GM10266 (cell line): ENCODE data around the gene FBXL19.
A peak's percentile ranks its signal among the peaks of the same experiment; 100 is the strongest.

Source experiments
- DNase-seq: peaks from one replicate; pipeline ENCODE4 v3.0.0; 2012; ENCODE audit errors: extremely low spot score
- TF ChIP-seq, protein P1 (sequence below): IDR thresholded peaks from 2 replicates; pipeline ENCODE4 v1.5.1; 2012; ENCODE audit warnings: mild to moderate bottlenecking, low read depth; ENCODE audit not compliant: control insufficient read depth, insufficient read depth; ENCODE audit errors: missing control alignments

Gene FBXL19

DNA sequence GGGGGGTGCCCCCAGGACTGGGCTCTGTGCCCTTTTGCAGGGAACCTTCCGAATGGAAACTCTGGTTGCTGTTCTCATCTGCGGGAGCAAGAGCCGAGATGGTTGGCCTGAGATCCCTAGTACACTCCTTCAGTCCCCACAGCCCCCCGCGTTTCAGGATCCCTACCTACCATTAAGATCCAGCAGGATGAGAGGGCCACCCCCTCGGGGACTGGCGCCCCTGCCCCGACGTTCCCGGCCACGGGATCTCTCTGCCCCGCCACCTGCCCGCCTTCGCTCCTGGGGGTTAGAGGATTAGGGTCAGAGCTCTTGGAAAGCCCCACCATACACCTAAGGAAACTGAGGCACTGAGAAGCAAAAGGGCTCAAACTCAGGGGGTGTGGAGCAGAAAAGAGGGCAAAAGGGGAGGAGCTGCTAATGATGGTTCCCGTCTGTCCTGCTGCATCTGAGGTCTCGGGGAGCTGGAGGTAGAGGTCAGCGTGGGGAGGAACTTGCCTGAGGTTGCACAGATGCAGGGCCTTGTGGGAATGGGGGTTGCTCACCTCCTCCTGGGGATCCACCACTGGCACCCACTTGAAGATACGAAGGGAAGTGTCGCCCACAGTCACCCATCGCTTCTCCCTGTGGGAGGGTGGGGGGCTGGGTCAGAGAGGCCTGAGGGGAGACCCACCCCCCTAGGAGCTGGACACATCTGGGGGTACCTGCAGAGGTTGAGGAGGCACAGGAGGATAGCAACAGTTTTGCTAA, 30.5 kb upstream of the FBXL19 start:
- TF ChIP-seq, protein P1, sequence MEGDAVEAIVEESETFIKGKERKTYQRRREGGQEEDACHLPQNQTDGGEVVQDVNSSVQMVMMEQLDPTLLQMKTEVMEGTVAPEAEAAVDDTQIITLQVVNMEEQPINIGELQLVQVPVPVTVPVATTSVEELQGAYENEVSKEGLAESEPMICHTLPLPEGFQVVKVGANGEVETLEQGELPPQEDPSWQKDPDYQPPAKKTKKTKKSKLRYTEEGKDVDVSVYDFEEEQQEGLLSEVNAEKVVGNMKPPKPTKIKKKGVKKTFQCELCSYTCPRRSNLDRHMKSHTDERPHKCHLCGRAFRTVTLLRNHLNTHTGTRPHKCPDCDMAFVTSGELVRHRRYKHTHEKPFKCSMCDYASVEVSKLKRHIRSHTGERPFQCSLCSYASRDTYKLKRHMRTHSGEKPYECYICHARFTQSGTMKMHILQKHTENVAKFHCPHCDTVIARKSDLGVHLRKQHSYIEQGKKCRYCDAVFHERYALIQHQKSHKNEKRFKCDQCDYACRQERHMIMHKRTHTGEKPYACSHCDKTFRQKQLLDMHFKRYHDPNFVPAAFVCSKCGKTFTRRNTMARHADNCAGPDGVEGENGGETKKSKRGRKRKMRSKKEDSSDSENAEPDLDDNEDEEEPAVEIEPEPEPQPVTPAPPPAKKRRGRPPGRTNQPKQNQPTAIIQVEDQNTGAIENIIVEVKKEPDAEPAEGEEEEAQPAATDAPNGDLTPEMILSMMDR, result no peak

DNA sequence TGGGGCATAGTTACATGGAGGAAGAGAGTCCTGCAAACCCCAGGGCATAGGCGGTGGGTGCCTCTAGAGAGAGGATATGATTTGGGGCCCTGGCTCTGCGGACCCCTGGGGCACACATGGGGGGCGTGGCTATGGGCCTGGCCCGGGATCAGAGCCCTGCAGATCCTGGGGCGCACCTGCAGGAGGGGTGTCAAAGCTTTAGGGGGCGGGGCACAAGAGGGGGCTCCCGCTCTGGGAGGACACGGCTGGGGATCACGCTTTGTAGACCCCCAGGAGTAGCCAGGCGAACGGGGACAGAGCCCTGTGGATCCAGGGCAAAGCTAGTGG, 30.0 kb upstream of the FBXL19 start:
- TF ChIP-seq, protein P1, result no peak
- DNase-seq, result no peak

More for the DNA sequence above, 30.5 kb upstream of the FBXL19 start:
- DNase-seq, result no peak

DNA sequence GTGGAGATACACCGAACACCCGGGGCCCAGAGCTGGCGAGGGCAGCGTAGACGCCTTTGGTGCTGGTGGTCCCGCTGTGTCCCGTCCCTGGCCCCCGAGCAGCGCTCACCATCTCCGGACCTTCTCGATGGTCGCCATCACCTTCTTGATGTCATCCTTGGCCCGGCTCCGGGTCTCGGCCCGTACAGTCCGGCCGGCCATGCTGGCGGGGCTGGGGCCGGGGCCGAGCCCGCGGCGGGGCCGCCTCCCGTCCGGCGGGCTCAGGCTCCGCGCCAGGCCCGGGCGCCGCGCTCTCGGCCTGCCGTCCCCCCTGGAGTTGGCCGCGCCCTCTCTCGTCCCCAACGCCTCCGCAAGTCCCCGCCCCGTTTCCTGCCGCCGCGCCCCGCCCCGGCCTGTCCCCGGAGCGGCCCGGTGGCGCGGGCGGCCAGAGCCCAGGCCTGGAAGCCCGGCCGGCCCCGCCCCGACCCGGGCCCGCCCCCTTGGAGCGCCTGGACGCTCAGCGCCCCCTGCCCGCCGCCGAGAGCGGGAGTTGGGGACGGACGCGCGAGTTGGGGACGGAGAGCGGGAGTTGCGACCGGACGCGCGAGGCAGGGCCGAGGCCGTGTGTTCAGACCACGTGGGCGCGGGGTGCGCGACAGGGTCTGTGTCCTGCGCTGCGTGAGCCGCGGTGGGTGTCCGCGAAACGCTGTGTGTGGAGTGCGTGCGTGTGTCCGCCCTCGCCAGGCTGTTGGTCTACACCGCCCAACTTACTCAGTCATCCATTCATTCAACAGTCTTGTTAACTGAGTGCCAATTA, 29.4 kb upstream of the FBXL19 start, which contains the start of gene BCL7C:
BCL7C (minus strand) TSS at position 334 of the 796 bp plus-strand sequence; CDS start at position 201, 133 bp downstream.
- DNase-seq, result peak; percentile 96
- TF ChIP-seq, protein P1, result peak; percentile 67

DNA sequence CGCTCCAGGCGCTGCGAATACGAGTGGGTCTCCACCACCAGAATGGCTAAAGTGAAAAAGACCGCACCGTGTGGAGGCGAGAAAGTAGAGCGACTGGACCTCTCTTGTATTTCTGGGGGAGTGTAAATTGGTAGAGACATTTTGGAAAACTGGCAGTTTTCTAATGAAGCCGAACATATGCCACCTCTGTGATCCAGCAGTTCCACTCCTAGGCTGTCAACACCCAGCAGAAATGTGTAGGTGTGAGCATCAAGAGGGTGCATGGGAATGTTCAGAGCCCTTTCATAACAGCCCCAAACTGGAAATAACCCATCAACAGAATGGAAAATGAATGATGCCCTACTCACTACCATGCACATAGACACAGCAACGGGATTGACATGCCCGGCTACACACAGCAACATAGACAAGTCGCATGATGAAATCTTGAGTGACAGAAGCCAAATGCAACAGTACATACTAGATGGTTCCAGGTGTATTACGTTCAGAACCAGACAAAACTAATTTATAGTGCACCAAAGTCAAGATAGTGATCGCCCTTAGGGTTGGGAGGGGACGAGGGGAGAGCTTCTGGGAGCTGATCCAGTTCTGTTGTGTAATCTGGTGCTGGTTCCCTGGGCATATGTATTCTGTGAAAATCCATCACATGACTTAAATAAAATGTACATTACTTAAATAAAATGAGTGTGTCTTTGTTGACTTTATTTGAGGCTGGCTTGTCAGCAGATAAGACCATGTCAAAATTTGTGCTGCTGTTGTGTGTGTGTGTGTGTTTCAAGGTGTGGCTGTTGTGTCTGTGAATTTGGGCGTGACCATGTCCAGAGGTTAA, 28.6 kb upstream of the FBXL19 start:
- DNase-seq, result no peak
- TF ChIP-seq, protein P1, result no peak

DNA sequence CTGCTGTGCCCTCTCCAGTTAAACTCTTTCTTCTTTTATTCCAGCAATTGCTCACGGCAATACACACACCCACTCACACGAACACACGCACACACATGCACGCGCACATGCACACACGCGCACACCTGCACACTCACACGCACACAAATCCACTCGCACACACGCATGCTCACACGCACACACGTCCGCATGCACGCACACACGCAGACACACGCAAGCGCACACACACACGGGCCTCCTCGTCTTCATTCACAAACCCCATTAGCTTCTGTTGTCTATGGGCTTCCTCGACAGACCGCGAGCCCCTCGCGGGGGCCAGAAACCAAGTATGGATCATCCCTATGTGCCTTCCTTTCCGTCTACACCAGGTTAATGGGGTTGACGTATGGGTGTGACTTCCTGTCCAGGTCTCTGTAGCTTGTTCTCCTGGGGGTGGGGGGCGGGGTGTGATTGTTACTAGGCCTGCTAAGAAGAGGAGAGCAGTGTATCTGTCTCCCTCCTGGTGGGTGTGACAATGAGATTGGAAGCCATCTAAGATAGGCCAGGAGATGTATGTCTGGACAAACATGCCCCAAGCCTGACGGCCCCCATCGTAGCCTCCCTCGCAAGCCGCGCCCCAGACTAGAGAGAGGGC, 27.6 kb upstream of the FBXL19 start:
- no peak for DNase-seq
- TF ChIP-seq, protein P1, result no peak

DNA sequence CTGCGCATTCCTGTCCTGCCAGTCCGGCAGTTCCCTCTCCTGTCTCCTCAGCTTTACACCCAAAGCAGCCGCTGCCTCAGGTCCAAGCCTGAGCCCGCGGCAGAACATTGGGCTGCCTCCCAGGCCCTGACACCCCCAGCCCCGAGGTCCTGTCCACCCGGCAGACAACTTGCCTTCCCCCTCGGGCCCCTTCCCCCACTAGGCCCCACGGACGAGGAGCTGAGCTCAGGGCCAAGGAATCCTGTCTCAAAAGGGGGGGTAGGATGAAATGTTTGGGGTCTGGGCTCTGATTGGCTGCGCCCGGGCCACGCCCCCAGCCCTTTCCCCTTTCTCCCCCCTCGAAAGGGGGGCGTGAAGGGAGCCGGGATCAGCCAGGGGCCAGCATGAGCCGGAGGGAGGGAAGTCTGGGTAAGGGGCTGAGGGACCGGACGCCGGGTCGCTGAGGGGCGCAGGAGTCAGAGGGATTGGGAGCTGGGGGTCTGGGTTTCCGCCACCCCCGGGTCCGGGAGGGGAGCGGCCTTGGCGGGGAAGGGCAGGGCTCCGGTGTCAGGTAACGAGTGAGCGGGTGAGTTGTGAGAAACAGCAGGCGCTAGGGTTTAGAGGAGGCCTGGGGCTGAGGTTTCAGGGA, 27.0 kb upstream of the FBXL19 start, which contains the start of gene CTF1:
CTF1 (plus strand) TSS at position 354 of the 628 bp plus-strand sequence; CDS start at position 384, 30 bp downstream.
- DNase-seq, result no peak
- TF ChIP-seq, protein P1, result no peak
